MM.1S (cell line): ENCODE measurements around the gene NDRG4.
A peak's percentile ranks its signal among the peaks of the same experiment; 100 is the strongest.

Experiments
- DNase-seq: peaks from one replicate; pipeline ENCODE4 v3.0.0-alpha.2; 2015
- H2AFZ ChIP-seq: fragments of 300-600 bp; sonication (generic); 2 replicates; pipeline ENCODE4 v1.6.0; 2016; ENCODE audit warnings: antibody characterized with exemption, low read length
- H3F3A ChIP-seq: fragments of 300-600 bp; sonication (generic); 2 replicates; pipeline ENCODE4 v1.6.1; 2016; ENCODE audit warnings: mild to moderate bottlenecking, antibody characterized with exemption, low read length, moderate library complexity, mixed read lengths; ENCODE audit not compliant: insufficient read depth
- H3K27ac ChIP-seq: fragments of 300-600 bp; sonication (generic); 2 replicates; pipeline ENCODE4 v1.5.1; 2016; ENCODE audit warnings: mild to moderate bottlenecking, low read length
- H3K27me3 ChIP-seq: fragments of 300-600 bp; sonication (generic); replicated peaks from 2 replicates; pipeline ENCODE4 v1.6.0; 2016; ENCODE audit warnings: low read length; ENCODE audit not compliant: insufficient read depth
- H3K36me3 ChIP-seq: fragments of 300-600 bp; sonication (generic); replicated peaks from 2 replicates; pipeline ENCODE4 v1.6.1; 2016; ENCODE audit warnings: mild to moderate bottlenecking, low read length, mixed read lengths; ENCODE audit not compliant: insufficient read depth
- H3K4me1 ChIP-seq: fragments of 300-600 bp; sonication (generic); 2 replicates; pipeline ENCODE4 v1.6.1; 2016; ENCODE audit warnings: low read length, mixed read lengths
- H3K4me2 ChIP-seq: fragments of 300-600 bp; sonication (generic); 2 replicates; pipeline ENCODE4 v1.6.0; 2016; ENCODE audit warnings: low read depth, low read length
- H3K4me3 ChIP-seq: fragments of 300-600 bp; sonication (generic); 2 replicates; pipeline ENCODE4 v1.5.1; 2016; ENCODE audit warnings: low read length, mixed read lengths
- H3K79me2 ChIP-seq: fragments of 300-600 bp; sonication (generic); 2 replicates; pipeline ENCODE4 v1.6.1; 2016; ENCODE audit warnings: mixed run types, low read length, mixed read lengths
- H3K9ac ChIP-seq: fragments of 300-600 bp; sonication (generic); 2 replicates; pipeline ENCODE4 v1.6.1; 2016; ENCODE audit warnings: low read length, mixed read lengths
- H3K9me2 ChIP-seq: fragments of 300-600 bp; sonication (generic); replicated peaks from 2 replicates; pipeline ENCODE4 v1.6.1; 2016; ENCODE audit warnings: mild to moderate bottlenecking, low read length, mixed read lengths; ENCODE audit not compliant: insufficient read depth
- H3K9me3 ChIP-seq: fragments of 300-600 bp; sonication (generic); replicated peaks from 2 replicates; pipeline ENCODE4 v1.6.1; 2016; ENCODE audit warnings: mild to moderate bottlenecking, low read length, mixed read lengths; ENCODE audit not compliant: insufficient read depth
- H4K20me1 ChIP-seq: fragments of 300-600 bp; sonication (generic); 2 replicates; pipeline ENCODE4 v1.6.1; 2016; ENCODE audit warnings: mild to moderate bottlenecking, low read length, moderate library complexity, mixed read lengths; ENCODE audit not compliant: insufficient read depth
- EZH2 ChIP-seq: fragments of 300-600 bp; sonication (generic); optimal IDR thresholded peaks from 2 replicates; pipeline ENCODE3; 2017; ENCODE audit warnings: low read depth, mild to moderate bottlenecking, antibody characterized with exemption, low read length, mixed read lengths
- EZH2phosphoT487 ChIP-seq: fragments of 300-600 bp; sonication (generic); IDR thresholded peaks from 2 replicates; pipeline ENCODE4 v1.6.1; 2018; ENCODE audit warnings: antibody characterized with exemption, low read length
- TF ChIP-seq, protein P1 (sequence below): fragments of 300-600 bp; sonication (generic); IDR thresholded peaks from 2 replicates; pipeline ENCODE4 v1.5.1; 2016; ENCODE audit warnings: antibody characterized with exemption, low read length, mixed read lengths

NDRG4 gene

DNA sequence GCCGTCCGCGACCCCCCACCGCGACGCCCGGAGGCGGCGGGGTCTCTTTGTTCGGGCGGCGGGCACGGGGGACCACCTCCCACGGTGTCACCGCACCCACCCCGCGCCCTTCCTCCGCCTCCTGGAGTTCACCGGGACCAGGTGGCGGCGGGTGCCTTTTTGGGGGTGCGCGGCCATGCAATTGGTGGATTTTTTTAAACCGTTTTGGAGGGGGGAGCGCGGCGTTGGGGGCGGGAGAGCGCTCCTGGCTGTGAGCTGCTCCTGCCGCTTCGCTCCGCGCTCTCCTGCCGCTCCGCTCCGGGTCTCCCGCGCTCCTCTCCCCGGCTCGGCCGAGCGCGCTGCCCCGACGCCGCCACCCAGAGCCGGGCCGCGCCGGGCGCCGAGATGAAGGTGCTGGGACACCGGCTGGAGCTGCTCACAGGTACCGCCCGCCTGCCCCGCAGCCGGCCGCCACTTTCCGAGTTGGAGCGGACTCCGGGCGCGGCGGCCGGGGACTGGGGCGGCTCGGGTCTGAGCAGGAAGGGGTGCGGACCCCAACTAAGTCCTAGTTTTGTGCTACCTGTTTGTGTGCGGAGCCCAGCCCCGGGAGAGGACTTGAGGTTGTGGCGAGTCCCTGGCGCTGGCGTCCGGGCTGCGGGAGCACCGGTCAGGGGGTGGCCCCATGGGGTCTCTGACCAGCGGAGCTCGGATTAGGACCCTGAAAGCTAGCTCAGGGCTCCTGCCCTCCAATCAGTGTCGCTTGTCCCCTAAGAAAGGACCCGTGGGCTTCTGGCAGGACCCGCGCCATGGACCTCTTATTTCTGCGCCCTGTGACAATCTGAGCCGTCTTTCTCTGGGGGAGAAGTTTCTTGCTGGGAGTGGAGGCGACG is 35.7 kb upstream of the NDRG4 start:
- Histone ChIP-seq H3K4me3 (no peak overlapping the region), H2AFZ (no peak overlapping the region)

DNA sequence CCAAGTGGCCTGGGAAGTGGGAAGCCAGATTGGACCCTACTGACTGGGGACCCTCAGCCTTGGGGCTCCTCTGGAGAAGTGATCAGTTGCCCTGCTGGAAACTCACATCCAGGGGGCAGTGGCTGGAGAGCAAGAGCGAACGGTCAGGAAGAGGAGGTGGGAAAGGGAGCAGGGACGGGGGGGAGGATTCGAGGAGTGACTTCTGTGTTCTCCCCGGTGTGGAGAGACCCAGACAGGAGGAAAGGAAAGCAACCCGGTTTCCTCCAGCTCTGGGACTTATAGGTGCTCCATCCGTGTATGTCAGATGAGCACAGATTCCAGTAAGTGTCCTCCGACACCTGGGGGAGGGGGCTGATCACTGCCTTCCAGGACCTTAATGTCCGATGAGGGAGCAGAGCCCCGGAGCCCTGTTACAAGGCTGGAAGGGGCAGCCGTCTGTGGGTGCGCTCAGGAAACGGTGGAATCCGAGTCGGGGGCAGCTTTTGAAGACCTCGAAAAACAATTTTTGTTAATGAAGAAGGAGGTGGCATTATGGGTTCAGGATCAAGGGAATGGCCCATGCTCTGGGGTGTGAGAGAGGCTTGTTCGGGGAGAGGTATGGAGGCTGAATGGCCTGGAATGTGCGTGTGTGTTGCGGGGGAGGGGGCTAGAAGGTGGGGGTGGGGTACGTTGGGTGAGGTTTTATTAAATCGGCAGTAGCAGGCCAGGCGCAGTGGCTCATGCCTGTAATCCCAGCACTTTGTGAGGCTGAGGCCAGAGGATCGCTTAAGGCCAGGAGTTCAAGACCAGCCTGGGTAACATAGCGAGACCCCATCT is 34.8 kb upstream of the NDRG4 start:
- Histone ChIP-seq H3K36me3 (no peaks in the 10 kb centered on the region), H3K9me3 (no peaks in the 10 kb centered on the region), H2AFZ (no peak overlapping the region), H3K9me2 (no peaks in the 10 kb centered on the region), H3K4me1 (no peaks in the 10 kb centered on the region), H3K27ac (no peak overlapping the region), H3K9ac (no peak overlapping the region), H3K79me2 (no peaks in the 10 kb centered on the region), H3K4me3 (no peak overlapping the region), H3F3A (no peaks in the 10 kb centered on the region), H3K27me3 (peaks cover 25% of the 10 kb centered on the region), H4K20me1 (no peaks in the 10 kb centered on the region), H3K4me2 (no peak overlapping the region)
- TF ChIP-seq, protein P1, sequence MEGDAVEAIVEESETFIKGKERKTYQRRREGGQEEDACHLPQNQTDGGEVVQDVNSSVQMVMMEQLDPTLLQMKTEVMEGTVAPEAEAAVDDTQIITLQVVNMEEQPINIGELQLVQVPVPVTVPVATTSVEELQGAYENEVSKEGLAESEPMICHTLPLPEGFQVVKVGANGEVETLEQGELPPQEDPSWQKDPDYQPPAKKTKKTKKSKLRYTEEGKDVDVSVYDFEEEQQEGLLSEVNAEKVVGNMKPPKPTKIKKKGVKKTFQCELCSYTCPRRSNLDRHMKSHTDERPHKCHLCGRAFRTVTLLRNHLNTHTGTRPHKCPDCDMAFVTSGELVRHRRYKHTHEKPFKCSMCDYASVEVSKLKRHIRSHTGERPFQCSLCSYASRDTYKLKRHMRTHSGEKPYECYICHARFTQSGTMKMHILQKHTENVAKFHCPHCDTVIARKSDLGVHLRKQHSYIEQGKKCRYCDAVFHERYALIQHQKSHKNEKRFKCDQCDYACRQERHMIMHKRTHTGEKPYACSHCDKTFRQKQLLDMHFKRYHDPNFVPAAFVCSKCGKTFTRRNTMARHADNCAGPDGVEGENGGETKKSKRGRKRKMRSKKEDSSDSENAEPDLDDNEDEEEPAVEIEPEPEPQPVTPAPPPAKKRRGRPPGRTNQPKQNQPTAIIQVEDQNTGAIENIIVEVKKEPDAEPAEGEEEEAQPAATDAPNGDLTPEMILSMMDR = no peak
- TF ChIP-seq EZH2phosphoT487 (no peak), EZH2 (no peak)
- no peak for DNase-seq

More for the DNA sequence above, 35.7 kb upstream of the NDRG4 start:
- Histone ChIP-seq H3K4me1 (no peaks in the 10 kb centered on the region), H3K9me3 (no peaks in the 10 kb centered on the region), H3K79me2 (no peaks in the 10 kb centered on the region), H3K9ac (no peak overlapping the region), H3K27me3 (peaks cover 25% of the 10 kb centered on the region), H3F3A (no peaks in the 10 kb centered on the region), H3K9me2 (no peaks in the 10 kb centered on the region), H4K20me1 (no peaks in the 10 kb centered on the region), H3K27ac (no peak overlapping the region), H3K4me2 (peak overlapping the region; percentile 22; the same call in 1 of the 2 replicates), H3K36me3 (no peaks in the 10 kb centered on the region)
- TF ChIP-seq EZH2phosphoT487 (no peak), EZH2 (peak; percentile 58)
- DNase-seq = no peak

DNA sequence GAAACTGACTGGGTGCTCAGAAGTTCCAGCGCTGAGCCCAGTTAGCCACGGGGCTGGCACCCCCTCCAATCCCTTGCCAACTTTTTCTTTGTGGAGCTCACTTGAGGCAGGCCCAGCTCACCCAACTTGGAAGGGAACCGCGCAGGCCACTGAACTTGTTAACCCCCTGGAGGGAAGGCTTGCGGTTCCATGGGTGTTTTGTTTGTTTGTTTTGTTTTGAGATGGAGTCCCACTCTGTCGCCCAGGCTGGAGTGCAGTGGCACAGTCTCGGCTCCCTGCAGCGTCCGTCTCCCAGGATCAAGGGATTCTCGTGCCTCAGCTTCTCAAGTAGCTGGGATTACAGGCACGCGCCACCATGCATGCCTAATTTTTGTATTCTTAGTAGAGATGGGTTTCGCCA is 34.1 kb upstream of the NDRG4 start:
- no peaks in the 10 kb centered on the region for H3K79me2 ChIP-seq
- no peak overlapping the region for H3K4me3 ChIP-seq
- TF ChIP-seq, protein P1 = no peak
- no peak for TF ChIP-seq EZH2
- TF ChIP-seq EZH2phosphoT487 = no peak
- H2AFZ ChIP-seq = no peak overlapping the region
- no peak overlapping the region for H3K9ac ChIP-seq
- no peaks in the 10 kb centered on the region for H3K36me3 ChIP-seq
- peaks cover 25% of the 10 kb centered on the region for H3K27me3 ChIP-seq
- DNase-seq = no peak
- H3K27ac ChIP-seq = no peak overlapping the region
- no peak overlapping the region for H3K4me2 ChIP-seq
- H3K9me3 ChIP-seq = no peaks in the 10 kb centered on the region
- no peaks in the 10 kb centered on the region for H3K4me1 ChIP-seq
- H3K9me2 ChIP-seq = no peaks in the 10 kb centered on the region
- H4K20me1 ChIP-seq = no peaks in the 10 kb centered on the region
- H3F3A ChIP-seq = no peaks in the 10 kb centered on the region
